HCT116 (cell line): ENCODE measurements around the gene STAB1. TPM values are rescaled to one million over a fixed set of nuclear protein-coding genes. Genes with fewer than 3 reads are reported as not detected.

Source experiments
- ATAC-seq: fragments of 200-7000 bp; cut with Tn5 transposase; 2 replicates; pipeline ENCODE4 v1.9.1; 2020; ENCODE audit warnings: mild to moderate bottlenecking, moderate library complexity
- BruUV-seq: library from RNA; stranded (reverse); fragments of 400-500 nt; replicated peaks from 2 replicates; lab custom pipeline; 2021; lab: Mats Ljungman, UMichigan
- CTCF ChIA-PET: fragments of 300-600 bp; sonication (Branson Sonifier 250); formaldehyde crosslinking; loops from one replicate; lab custom pipeline; 2021; ENCODE audit warnings: antibody characterized with exemption; lab: Charles Lee
- POLR2A ChIA-PET: fragments of 300-600, 350-600 bp; sonication (Branson Sonifier 250); formaldehyde crosslinking; loops from one replicate; lab custom pipeline; 2021; ENCODE audit warnings: antibody characterized with exemption; lab: Charles Lee
- RAD21 ChIA-PET, 2 experiments: fragments of 300-600 bp; sonication (Branson Sonifier 250); formaldehyde crosslinking; loops; one replicate each; lab custom pipeline; 2023; ENCODE audit warnings: low total read pairs in 2 of 2; ENCODE audit not compliant: uncharacterized antibody in 2 of 2, unreplicated experiment in 2 of 2, low non-redundant PET in 1 of 2; lab: Charles Lee
- DNase-seq: peaks from one replicate; pipeline ENCODE4 v3.0.0-alpha.2; 2010; ENCODE audit warnings: low read depth, low spot score
- H2AFZ ChIP-seq: fragments of 200-600 bp; shearing (Covaris generic), sonication (generic); 2 replicates; pipeline ENCODE4 v1.6.1; 2017; ENCODE audit warnings: low read depth, mixed run types, mixed read lengths, antibody characterized with exemption, low read length; ENCODE audit not compliant: poor library complexity, severe bottlenecking
- H3K27ac ChIP-seq: 2 replicates; pipeline ENCODE4 v1.5.1; 2012; ENCODE audit warnings: low read depth, low read length
- H3K27me3 ChIP-seq: fragments of 200-600 bp; sonication (generic); 2 replicates; pipeline ENCODE4 v1.6.1; 2016; ENCODE audit warnings: mixed run types, low read length, mixed read lengths; ENCODE audit not compliant: insufficient read depth
- H3K36me3 ChIP-seq, 2 experiments: fragments of 200-500 bp in 1 of 2; fragments of 200-600 bp in 1 of 2; sonication (Bioruptor generic) in 1 of 2; sonication (generic) in 1 of 2; 2 replicates each; pipeline versions ENCODE4 v1.5.1 to v1.6.1; 2014 to 2016; ENCODE audit warnings: low read length in 2 of 2, inconsistent platforms in 1 of 2, mixed read lengths in 1 of 2, mixed run types in 1 of 2; ENCODE audit not compliant: insufficient read depth in 2 of 2, control insufficient read depth in 1 of 2
- H3K4me1 ChIP-seq, 2 experiments: fragments of 200-600 bp in 1 of 2; sonication (generic) in 1 of 2; 2 replicates each; pipeline versions ENCODE4 v1.5.1 to v1.6.1; 2012 to 2017; ENCODE audit warnings: low read length in 2 of 2, inconsistent platforms in 1 of 2, mild to moderate bottlenecking in 1 of 2, mixed read lengths in 1 of 2, mixed run types in 1 of 2, moderate library complexity in 1 of 2; ENCODE audit not compliant: insufficient read depth in 2 of 2, control insufficient read depth in 1 of 2
- H3K4me2 ChIP-seq: fragments of 200-600 bp; sonication (generic); 2 replicates; pipeline ENCODE4 v1.6.1; 2017; ENCODE audit warnings: mixed run types, low read length, mixed read lengths
- H3K4me3 ChIP-seq, 2 experiments: fragments of 200-600 bp in 1 of 2; sonication (generic) in 1 of 2; replicated peaks in 1 of 2; 2 replicates each; pipeline ENCODE4 v1.5.1; 2011 to 2016; ENCODE audit warnings: low read length in 2 of 2, control low read depth in 1 of 2, low read depth in 1 of 2, mild to moderate bottlenecking in 1 of 2, mixed read lengths in 1 of 2, mixed run types in 1 of 2
- H3K79me2 ChIP-seq: fragments of 200-600 bp; sonication (generic); 2 replicates; pipeline ENCODE4 v1.6.1; 2017; ENCODE audit warnings: mild to moderate bottlenecking, mixed run types, low read length, moderate library complexity, mixed read lengths; ENCODE audit not compliant: insufficient read depth
- H3K9ac ChIP-seq: fragments of 200-600 bp; sonication (generic); 2 replicates; pipeline ENCODE4 v1.6.1; 2016; ENCODE audit warnings: low read length, mixed read lengths
- H3K9me2 ChIP-seq: fragments of 200-600 bp; sonication (generic), shearing (Covaris generic); 2 replicates; pipeline ENCODE4 v1.6.1; 2017; ENCODE audit warnings: mixed run types, mild to moderate bottlenecking, moderate library complexity; ENCODE audit not compliant: insufficient read depth
- H3K9me3 ChIP-seq, 2 experiments: fragments of 200-500 bp in 1 of 2; fragments of 200-600 bp in 1 of 2; sonication (Bioruptor generic) in 1 of 2; sonication (generic) in 1 of 2; 2 replicates each; pipeline ENCODE4 v1.6.1; 2014 to 2017; ENCODE audit warnings: low read length in 2 of 2, mixed read lengths in 2 of 2, inconsistent platforms in 1 of 2, low read depth in 1 of 2, mild to moderate bottlenecking in 1 of 2, mixed run types in 1 of 2, moderate library complexity in 1 of 2; ENCODE audit not compliant: control insufficient read depth in 1 of 2, insufficient read depth in 1 of 2
- H4K20me1 ChIP-seq: fragments of 200-600 bp; sonication (generic), shearing (Covaris generic); 2 replicates; pipeline ENCODE4 v1.6.1; 2017; ENCODE audit warnings: mixed run types, mild to moderate bottlenecking, moderate library complexity; ENCODE audit not compliant: insufficient read depth
- ATF3 ChIP-seq: IDR thresholded peaks from 2 replicates; pipeline ENCODE4 v1.6.1; 2012
- CBX3 ChIP-seq: IDR thresholded peaks from 2 replicates; pipeline ENCODE4 v1.6.1; 2012; ENCODE audit warnings: low read depth
- CEBPB ChIP-seq: IDR thresholded peaks from 2 replicates; pipeline ENCODE4 v1.6.1; 2012; ENCODE audit warnings: low read depth
- EGR1 ChIP-seq: IDR thresholded peaks from 2 replicates; pipeline ENCODE4 v1.6.1; 2012; ENCODE audit warnings: low read depth
- ELF1 ChIP-seq: IDR thresholded peaks from 2 replicates; pipeline ENCODE4 v1.6.1; 2012; ENCODE audit warnings: low read depth, borderline replicate concordance
- EZH2phosphoT487 ChIP-seq: fragments of 200-600 bp; IDR thresholded peaks from 2 replicates; pipeline ENCODE4 v1.6.1; 2018; ENCODE audit warnings: antibody characterized with exemption, borderline replicate concordance
- JUND ChIP-seq: IDR thresholded peaks from 2 replicates; pipeline ENCODE4 v1.6.1; 2012
- MAX ChIP-seq: IDR thresholded peaks from 2 replicates; pipeline ENCODE4 v1.6.1; 2012
- POLR2A ChIP-seq: IDR thresholded peaks from 2 replicates; pipeline ENCODE4 v1.7.0; 2011; ENCODE audit warnings: borderline replicate concordance; ENCODE audit not compliant: insufficient read depth, insufficient read length; ENCODE audit errors: extremely low read depth
- REST ChIP-seq: IDR thresholded peaks from 2 replicates; pipeline ENCODE4 v1.6.1; 2012; ENCODE audit warnings: low read depth
- SIN3A ChIP-seq: IDR thresholded peaks from 2 replicates; pipeline ENCODE4 v1.6.1; 2012; ENCODE audit warnings: low read depth
- SP1 ChIP-seq: IDR thresholded peaks from 2 replicates; pipeline ENCODE4 v1.6.1; 2012; ENCODE audit warnings: low read depth
- SRF ChIP-seq: IDR thresholded peaks from 2 replicates; pipeline ENCODE4 v1.6.1; 2012; ENCODE audit warnings: low read depth
- YY1 ChIP-seq: IDR thresholded peaks from 2 replicates; pipeline ENCODE4 v1.6.1; 2011; ENCODE audit warnings: low read length, low read depth, moderate library complexity, mild to moderate bottlenecking; ENCODE audit not compliant: insufficient replicate concordance; ENCODE audit errors: extremely low read depth
- ZBTB33 ChIP-seq: IDR thresholded peaks from 2 replicates; pipeline ENCODE4 v1.6.1; 2011; ENCODE audit warnings: mild to moderate bottlenecking, low read length, moderate library complexity; ENCODE audit not compliant: insufficient replicate concordance; ENCODE audit errors: extremely low read depth
- ZFX ChIP-seq: fragments of 450-650 bp; IDR thresholded peaks from 2 replicates; pipeline ENCODE4 v1.6.1; 2017
- intact Hi-C: fragments of 100-400 bp; cut with micrococcal nuclease; formaldehyde crosslinking; loops from 2 replicates; pipeline ENCODE4 v1.10.0; 2022
- total RNA-seq: library from RNA; stranded (reverse); gene quantifications from one replicate; pipeline ENCODE4 v1.2.1, GENCODE V29; 2021; ENCODE audit not compliant: unreplicated experiment

The STAB1 gene
- total RNA-seq, 1 experiment from 2014 or later, result 0.44 TPM

GRCh38 chr3:52515192-52515591 lies 20.1 kb downstream of the STAB1 start:
- Histone ChIP-seq H3K27ac (no peak overlapping the region), H2AFZ (no peak overlapping the region), H3K36me3 (no peaks in the 10 kb centered on the region), H3K9me3 (no peaks in the 10 kb centered on the region), H3K27me3 (no peaks in the 10 kb centered on the region), H3K79me2 (no peaks in the 10 kb centered on the region)
- ATAC-seq (no peak), DNase-seq (no peak)
- RAD21 ChIA-PET, result no interaction called here
- BruUV-seq, result no TSS peak
- TF ChIP-seq ATF3 (no peak), POLR2A (no peak), ZFX (no peak), ZBTB33 (no peak), JUND (no peak), SP1 (no peak), CBX3 (no peak), YY1 (no peak), ELF1 (no peak), EZH2phosphoT487 (no peak), MAX (no peak), SRF (no peak), EGR1 (no peak), SIN3A (no peak), REST (no peak), CEBPB (no peak)
- TF ChIP-seq, all 23 proteins: peak for 0
- H3K4me2 ChIP-seq, result no peak overlapping the region
- POLR2A ChIA-PET, result no interaction called here
- H3K4me3 ChIP-seq, result no peak overlapping the region
- no peak overlapping the region for H3K9ac ChIP-seq
- H3K4me1 ChIP-seq, result peaks cover 0 to 3% of the 10 kb centered on the region in 2 experiments; a peak in 1 of 4 replicates
- H3K9me2 ChIP-seq, result no peaks in the 10 kb centered on the region
- CTCF ChIA-PET, result no interaction called here
- intact Hi-C loops, result no loop called here
- H4K20me1 ChIP-seq, result no peaks in the 10 kb centered on the region
